Panc1 (cell line): ENCODE measurements around the gene CLEC17A. TPM values are rescaled to one million over a fixed set of nuclear protein-coding genes. Genes with fewer than 3 reads are reported as not detected.

Experiments
- ATAC-seq: fragments of 200-7000 bp; cut with Tn5 transposase; 2 replicates; pipeline ENCODE4 v1.9.1; 2020; ENCODE audit warnings: mild to moderate bottlenecking, moderate library complexity
- BruUV-seq: library from RNA; stranded (reverse); fragments of 400-500 nt; replicated peaks from 2 replicates; lab custom pipeline; 2021; lab: Mats Ljungman, UMichigan
- CTCF ChIA-PET: fragments of 300-600 bp; sonication (Branson Sonifier 250); formaldehyde crosslinking; loops from one replicate; lab custom pipeline; 2022; ENCODE audit warnings: antibody characterized with exemption; lab: Charles Lee
- POLR2A ChIA-PET: fragments of 300-600 bp; sonication (Branson Sonifier 250); formaldehyde crosslinking; loops from one replicate; lab custom pipeline; 2022; ENCODE audit warnings: antibody characterized with exemption; lab: Charles Lee
- DNase-seq: peaks from one replicate; pipeline ENCODE4 v3.0.0-alpha.2; 2010; ENCODE audit warnings: low read depth, low spot score
- H3K27ac ChIP-seq: 2 replicates; pipeline ENCODE4 v1.5.1; 2011; ENCODE audit warnings: mild to moderate bottlenecking, low read length, inconsistent platforms
- H3K27me3 ChIP-seq: fragments of 200-500 bp; sonication (Bioruptor generic); 2 replicates; pipeline ENCODE4 v1.6.0; 2014; ENCODE audit warnings: low read length, inconsistent platforms; ENCODE audit not compliant: control insufficient read depth, insufficient read depth
- H3K36me3 ChIP-seq: fragments of 200-500 bp; sonication (Bioruptor generic); 2 replicates; pipeline ENCODE4 v1.5.1; 2014; ENCODE audit warnings: inconsistent platforms, mild to moderate bottlenecking, low read length, moderate library complexity; ENCODE audit not compliant: control insufficient read depth, insufficient read depth
- H3K4me1 ChIP-seq: 2 replicates; pipeline ENCODE4 v1.5.1; 2011; ENCODE audit warnings: inconsistent platforms, mild to moderate bottlenecking, low read length, moderate library complexity; ENCODE audit not compliant: control insufficient read depth, insufficient read depth
- H3K4me3 ChIP-seq, 2 experiments: 2 replicates each; pipeline ENCODE4 v1.5.1; 2011 to 2012; ENCODE audit warnings: low read depth in 2 of 2, low read length in 2 of 2, mild to moderate bottlenecking in 2 of 2, inconsistent platforms in 1 of 2, moderate library complexity in 1 of 2
- H3K9me3 ChIP-seq: fragments of 200-500 bp; sonication (Bioruptor generic); 2 replicates; pipeline ENCODE4 v1.5.1; 2014; ENCODE audit warnings: low read depth, mild to moderate bottlenecking, inconsistent platforms, low read length, moderate library complexity; ENCODE audit not compliant: control insufficient read depth, insufficient read depth
- CTCF ChIP-seq: fragments of 450-650 bp; IDR thresholded peaks from 2 replicates; pipeline ENCODE4 v1.5.1; 2017; ENCODE audit warnings: mild to moderate bottlenecking
- POLR2AphosphoS5 ChIP-seq: IDR thresholded peaks from 2 replicates; pipeline ENCODE4 v1.6.1; 2012; ENCODE audit warnings: mild to moderate bottlenecking, low read depth, low read length, moderate library complexity
- REST ChIP-seq, 2 experiments: IDR thresholded peaks; 2 replicates each; pipeline ENCODE4 v1.6.1; 2011 to 2012; ENCODE audit warnings: low read depth in 2 of 2, control low read depth in 1 of 2, low read length in 1 of 2, mild to moderate bottlenecking in 1 of 2, moderate library complexity in 1 of 2; ENCODE audit not compliant: insufficient read depth in 1 of 2
- SIN3A ChIP-seq: IDR thresholded peaks from 2 replicates; pipeline ENCODE4 v1.6.1; 2012; ENCODE audit warnings: low read depth, mild to moderate bottlenecking, low read length, moderate library complexity, borderline replicate concordance; ENCODE audit not compliant: insufficient read depth
- TCF7L2 ChIP-seq: IDR thresholded peaks from 2 replicates; pipeline ENCODE4 v1.6.1; 2011; ENCODE audit warnings: mild to moderate bottlenecking, low read depth, low read length, inconsistent platforms
- in situ Hi-C: cut with HindIII; loops from 2 replicates; pipeline ENCODE4 v1.10.0; 2016; ENCODE audit warnings: low sequenced_read_pairs, low pct_unique_long_range_greater_than_20kb
- intact Hi-C: fragments of 100-400 bp; cut with micrococcal nuclease; formaldehyde crosslinking; loops from one replicate; pipeline ENCODE4 v1.10.0; 2022; ENCODE audit not compliant: unreplicated experiment
- total RNA-seq: library from RNA; stranded (reverse); gene quantifications from one replicate; pipeline ENCODE4 v1.2.1, GENCODE V29; 2021; ENCODE audit not compliant: unreplicated experiment

The CLEC17A gene
- total RNA-seq, 1 experiment from 2014 or later, result not detected

GRCh38 chr19:14575428-14575980 is 7.4 kb upstream of the CLEC17A start:
- no peak for DNase-seq
- no peak for TF ChIP-seq CTCF
- TF ChIP-seq POLR2AphosphoS5, result no peak
- TF ChIP-seq TCF7L2, result no peak
- TF ChIP-seq REST (IDR thresholded peaks at IDR 0.05; ENCODE audit: insufficient read depth in 1 of 2, low read depth in 2 of 2, low read length in 1 of 2), result no peak
- TF ChIP-seq SIN3A, result no peak
- intact Hi-C loops, result loop anchor here (5.0 kb wide), 1 partner anchor 102 kb away; no protein-coding TSS in a partner anchor
- in situ Hi-C loops, result no loop called here
- Histone ChIP-seq H3K4me1 (peaks cover 3% of the 10 kb centered on the region), H3K9me3 (no peaks in the 10 kb centered on the region), H3K36me3 (peaks cover 2% of the 10 kb centered on the region; the same call in 1 of the 2 replicates), H3K4me3 (no peak overlapping the region), H3K27ac (no peak overlapping the region), H3K27me3 (no peaks in the 10 kb centered on the region)
- ATAC-seq, result no peak
- no TSS peak for BruUV-seq
- ChIA-PET CTCF (no interaction called here), POLR2A (interaction anchor here (0.6 kb wide), 1 partner anchor 65 kb away, joined by 7 read pairs; no protein-coding TSS in a partner anchor)

GRCh38 chr19:14576363-14576762 is 6.5 kb upstream of the CLEC17A start:
- no peak overlapping the region for H3K27ac ChIP-seq
- in situ Hi-C loops, result no loop called here
- ChIA-PET POLR2A (no interaction called here), CTCF (no interaction called here)
- TF ChIP-seq TCF7L2 (no peak), POLR2AphosphoS5 (no peak), SIN3A (no peak), CTCF (no peak), REST (IDR thresholded peaks at IDR 0.05; ENCODE audit: insufficient read depth in 1 of 2, low read depth in 2 of 2, low read length in 1 of 2) (no peak)
- BruUV-seq, result no TSS peak
- peaks cover 2% of the 10 kb centered on the region; the same call in 1 of the 2 replicates for H3K36me3 ChIP-seq
- intact Hi-C loops, result loop anchor here (5.0 kb wide), 1 partner anchor 101 kb away; no protein-coding TSS in a partner anchor
- no peak overlapping the region for H3K4me3 ChIP-seq
- no peaks in the 10 kb centered on the region; the same call in 1 of the 2 replicates for H3K4me1 ChIP-seq
- DNase-seq, result no peak
- ATAC-seq, result no peak
- H3K9me3 ChIP-seq, result no peaks in the 10 kb centered on the region
- H3K27me3 ChIP-seq, result no peaks in the 10 kb centered on the region
